ENCODE results near the gene ARID3A. TPM values are rescaled to one million over a fixed set of nuclear protein-coding genes. Genes with fewer than 3 reads are reported as not detected.

Gene ARID3A
- total RNA-seq, 2 donors from 2014 or later = 31.7 to 34.0 TPM

- Mint-ChIP-seq H3K36me3 (ENCODE audit: insufficient read depth in 2 of 2) (peaks cover 0 to 1% of the 10 kb centered on the region in 2 donors), H3K27me3 (ENCODE audit: low read depth) (no peaks in the 10 kb centered on the region), H3K4me3 (no peak overlapping the region), H3K9me3 (no peaks in the 10 kb centered on the region), H3K27ac (no peak overlapping the region), H3K4me1 (ENCODE audit: low read depth) (peaks cover 13% of the 10 kb centered on the region)
- ATAC-seq (replicated peaks in 1 of 2) (no peak), DNase-seq (no peak)
Observed at GRCh38 chr19:944663-945241, 18.9 kb downstream of the ARID3A start.

- peaks cover 5% of the 10 kb centered on the region for H3K4me1 Mint-ChIP-seq (ENCODE audit: low read depth)
- no peaks in the 10 kb centered on the region for H3K27me3 Mint-ChIP-seq (ENCODE audit: low read depth)
- DNase-seq (no peak), ATAC-seq (replicated peaks in 1 of 2) (no peak)
- no peaks in the 10 kb centered on the region for H3K9me3 Mint-ChIP-seq
- no peak overlapping the region for H3K27ac Mint-ChIP-seq
- H3K4me3 Mint-ChIP-seq = no peak overlapping the region
- no peaks in the 10 kb centered on the region for H3K36me3 Mint-ChIP-seq (ENCODE audit: insufficient read depth in 2 of 2)
Observed at GRCh38 chr19:945401-946252, 19.8 kb downstream of the ARID3A start.

- H3K36me3 Mint-ChIP-seq (ENCODE audit: insufficient read depth in 2 of 2) = no peaks in the 10 kb centered on the region
- no peak overlapping the region for H3K27ac Mint-ChIP-seq
Observed at GRCh38 chr19:947090-947706, 21.4 kb downstream of the ARID3A start.

GRCh38 chr19:947707-948539 is 22.1 kb downstream of the ARID3A start:
- no peaks in the 10 kb centered on the region for H3K27me3 Mint-ChIP-seq (ENCODE audit: low read depth)
- DNase-seq (no peak), ATAC-seq (replicated peaks in 1 of 2) (no peak)
- no peak overlapping the region for H3K27ac Mint-ChIP-seq
- H3K9me3 Mint-ChIP-seq = no peaks in the 10 kb centered on the region
- H3K4me1 Mint-ChIP-seq (ENCODE audit: low read depth) = no peaks in the 10 kb centered on the region
- no peak overlapping the region for H3K4me3 Mint-ChIP-seq
- H3K36me3 Mint-ChIP-seq (ENCODE audit: insufficient read depth in 2 of 2) = no peaks in the 10 kb centered on the region

More at GRCh38 chr19:947090-947706, 21.4 kb downstream of the ARID3A start:
- no peak overlapping the region for H3K4me3 Mint-ChIP-seq
- H3K9me3 Mint-ChIP-seq = no peaks in the 10 kb centered on the region
- H3K27me3 Mint-ChIP-seq (ENCODE audit: low read depth) = no peaks in the 10 kb centered on the region
- no peaks in the 10 kb centered on the region for H3K4me1 Mint-ChIP-seq (ENCODE audit: low read depth)
- ATAC-seq (replicated peaks in 1 of 2) (no peak), DNase-seq (no peak)

GRCh38 chr19:948842-949496 is 23.1 kb downstream of the ARID3A start:
- Mint-ChIP-seq H3K4me3 (no peak overlapping the region), H3K4me1 (ENCODE audit: low read depth) (no peaks in the 10 kb centered on the region), H3K9me3 (no peaks in the 10 kb centered on the region), H3K27ac (no peak overlapping the region), H3K27me3 (ENCODE audit: low read depth) (no peaks in the 10 kb centered on the region), H3K36me3 (ENCODE audit: insufficient read depth in 2 of 2) (no peaks in the 10 kb centered on the region)
- ATAC-seq (replicated peaks in 1 of 2) (no peak), DNase-seq (no peak)

GRCh38 chr19:950352-951066 is 24.7 kb downstream of the ARID3A start:
- H3K4me1 Mint-ChIP-seq (ENCODE audit: low read depth) = no peaks in the 10 kb centered on the region
- H3K27me3 Mint-ChIP-seq (ENCODE audit: low read depth) = no peaks in the 10 kb centered on the region
- H3K36me3 Mint-ChIP-seq (ENCODE audit: insufficient read depth in 2 of 2) = no peaks in the 10 kb centered on the region
- no peak overlapping the region for H3K4me3 Mint-ChIP-seq
- H3K27ac Mint-ChIP-seq = no peak overlapping the region
- DNase-seq = no peak
- no peak for ATAC-seq (replicated peaks in 1 of 2)
- H3K9me3 Mint-ChIP-seq = no peaks in the 10 kb centered on the region

- H3K27ac Mint-ChIP-seq = no peak overlapping the region
- no peaks in the 10 kb centered on the region for H3K27me3 Mint-ChIP-seq (ENCODE audit: low read depth)
- H3K9me3 Mint-ChIP-seq = no peaks in the 10 kb centered on the region
- no peak overlapping the region for H3K4me3 Mint-ChIP-seq
- H3K4me1 Mint-ChIP-seq (ENCODE audit: low read depth) = no peaks in the 10 kb centered on the region
- DNase-seq (no peak), ATAC-seq (replicated peaks in 1 of 2) (no peak)
- H3K36me3 Mint-ChIP-seq (ENCODE audit: insufficient read depth in 2 of 2) = no peaks in the 10 kb centered on the region
Observed at GRCh38 chr19:952049-952679, 26.3 kb downstream of the ARID3A start.

GRCh38 chr19:952680-953444 is 27.0 kb downstream of the ARID3A start:
- ATAC-seq (replicated peaks in 1 of 2) (no peak), DNase-seq (no peak)
- H3K4me3 Mint-ChIP-seq = no peak overlapping the region
- H3K36me3 Mint-ChIP-seq (ENCODE audit: insufficient read depth in 2 of 2) = no peaks in the 10 kb centered on the region
- H3K27me3 Mint-ChIP-seq (ENCODE audit: low read depth) = no peaks in the 10 kb centered on the region
- H3K9me3 Mint-ChIP-seq = no peaks in the 10 kb centered on the region
- H3K27ac Mint-ChIP-seq = no peak overlapping the region
- H3K4me1 Mint-ChIP-seq (ENCODE audit: low read depth) = no peaks in the 10 kb centered on the region

GRCh38 chr19:953445-954271 is 27.8 kb downstream of the ARID3A start:
- ATAC-seq (replicated peaks in 1 of 2) (no peak), DNase-seq (no peak)
- no peak overlapping the region for H3K27ac Mint-ChIP-seq
- no peaks in the 10 kb centered on the region for H3K27me3 Mint-ChIP-seq (ENCODE audit: low read depth)
- no peaks in the 10 kb centered on the region for H3K9me3 Mint-ChIP-seq
- H3K4me3 Mint-ChIP-seq = no peak overlapping the region
- H3K4me1 Mint-ChIP-seq (ENCODE audit: low read depth) = peaks cover under 1% of the 10 kb centered on the region
- no peaks in the 10 kb centered on the region for H3K36me3 Mint-ChIP-seq (ENCODE audit: insufficient read depth in 2 of 2)

GRCh38 chr19:954272-954671 is 28.4 kb downstream of the ARID3A start:
- DNase-seq (no peak), ATAC-seq (replicated peaks in 1 of 2) (no peak)
- peaks cover 5% of the 10 kb centered on the region for H3K4me1 Mint-ChIP-seq (ENCODE audit: low read depth)
- H3K9me3 Mint-ChIP-seq = no peaks in the 10 kb centered on the region
- H3K36me3 Mint-ChIP-seq (ENCODE audit: insufficient read depth in 2 of 2) = no peaks in the 10 kb centered on the region
- no peak overlapping the region for H3K27ac Mint-ChIP-seq
- no peak overlapping the region for H3K4me3 Mint-ChIP-seq
- H3K27me3 Mint-ChIP-seq (ENCODE audit: low read depth) = no peaks in the 10 kb centered on the region

Data from activated T-cell treated with anti-CD3 and anti-CD28 coated beads, Interleukin-2, amount 50 U/mL, for 72 hours (primary cell).